ENCODE data around the gene MC3R.
"Not testable (repeated sequence)": the region's sequence is repeated elsewhere in the genome, so short reads cannot be mapped to it uniquely, and the experiment has no call there.

MC3R gene

GRCh38 chr20:56247954-56248782 lies at the start of gene MC3R:
Gene MC3R (plus strand): TSS chr20:56248732. CDS start chr20:56248844, 112 bp downstream.
- peak; percentile 42 for DNase-seq (ENCODE audit: low spot score)

- peak; percentile 6 for DNase-seq (ENCODE audit: low spot score)
These were observed 48.1 kb upstream of the MC3R start for GRCh38 chr20:56200456-56200855.

DNA sequence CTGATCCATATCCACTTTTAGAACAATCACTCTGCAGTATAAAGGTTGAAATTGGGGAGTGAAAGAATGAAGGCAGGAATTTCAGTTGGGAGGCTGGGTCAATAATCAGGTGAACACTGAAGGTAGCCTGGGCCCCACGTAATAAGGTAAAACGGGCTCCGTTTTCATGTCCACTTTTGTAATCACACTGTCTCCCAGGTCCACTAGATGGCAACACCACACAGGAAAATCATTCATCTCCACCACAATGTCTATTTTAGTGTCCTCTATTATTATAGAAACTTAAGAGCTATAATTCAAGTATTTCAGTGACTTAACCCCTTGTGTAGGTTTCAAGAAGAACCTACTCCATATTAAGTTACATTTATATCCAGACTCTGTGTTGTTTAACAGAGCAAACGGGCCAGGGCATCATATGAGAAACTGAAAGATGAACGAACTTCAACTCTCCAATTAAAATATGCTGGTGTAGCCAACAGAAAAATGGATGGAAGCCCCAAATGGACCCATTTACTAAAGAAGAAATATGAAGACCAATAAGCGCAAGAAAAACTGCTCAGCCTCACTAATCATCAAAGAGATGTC lies 45.9 kb upstream of the MC3R start:
- DNase-seq (ENCODE audit: low spot score): no peak

GRCh38 chr20:56204206-56204605 lies 44.3 kb upstream of the MC3R start:
- DNase-seq (ENCODE audit: low spot score): no peak

DNA sequence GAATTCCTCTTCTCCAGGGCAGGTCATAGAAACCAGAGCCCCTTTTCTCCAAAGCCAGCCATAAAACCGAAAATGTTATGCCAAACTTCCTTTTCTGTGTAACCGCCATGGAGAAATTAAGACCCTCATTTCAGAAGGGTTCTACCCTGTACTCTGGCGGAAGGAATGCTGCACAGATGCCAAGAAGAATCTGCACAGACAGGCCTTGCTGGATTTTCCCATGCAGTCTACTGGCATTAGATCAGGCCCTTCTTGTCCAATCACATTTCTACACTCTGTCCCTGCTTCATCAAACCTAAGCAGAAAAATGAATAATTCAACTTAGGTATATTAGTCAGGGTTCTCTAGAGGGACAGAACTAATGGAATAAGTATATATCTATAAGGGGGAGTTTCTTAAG lies 43.2 kb upstream of the MC3R start:
- no peak for DNase-seq (ENCODE audit: low spot score)

DNA sequence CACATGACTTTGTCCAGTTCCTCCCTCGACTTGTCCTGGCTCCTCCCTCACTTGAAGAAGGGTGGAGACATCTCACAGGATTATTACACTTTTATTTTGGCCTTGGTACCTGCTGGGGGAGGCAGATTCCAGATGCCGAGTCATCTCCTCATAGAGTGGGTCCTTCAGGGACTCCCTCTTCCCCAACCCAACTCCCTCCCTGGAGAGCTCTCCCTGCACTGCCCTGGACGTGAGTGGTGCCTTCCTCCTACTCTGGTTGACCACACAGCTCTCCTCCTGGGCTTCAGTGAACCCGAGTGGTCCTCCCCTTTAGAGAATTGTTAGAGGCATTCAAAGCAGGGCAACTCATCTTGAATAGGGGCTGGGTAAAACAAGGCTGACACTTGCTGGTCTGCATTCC lies 40.9 kb upstream of the MC3R start:
- no peak for DNase-seq (ENCODE audit: low spot score)

GRCh38 chr20:56208121-56208520 lies 40.4 kb upstream of the MC3R start:
- DNase-seq (ENCODE audit: low spot score): no peak

- DNase-seq (ENCODE audit: low spot score): no peak
These were observed 37.5 kb upstream of the MC3R start for GRCh38 chr20:56211051-56211450.

DNA sequence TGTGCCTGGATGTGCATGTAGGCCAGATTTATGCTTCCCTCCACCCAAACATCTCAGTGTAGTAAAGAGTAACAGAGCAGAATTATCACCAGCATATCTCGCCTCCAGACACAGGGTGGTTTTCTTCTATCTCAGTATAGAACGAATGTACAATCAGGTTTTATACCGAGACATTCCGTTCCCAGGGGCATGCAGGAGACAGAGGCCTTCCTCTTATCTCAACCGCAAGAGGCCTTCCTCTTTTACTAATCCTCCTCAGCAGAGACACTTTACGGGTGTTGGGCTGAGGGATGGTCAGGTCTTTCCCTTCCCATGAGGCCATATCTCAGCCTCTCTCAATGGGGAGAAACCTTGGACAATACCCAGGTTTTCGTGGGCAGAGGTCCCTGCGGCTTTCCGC lies 36.4 kb upstream of the MC3R start:
- no peak for DNase-seq (ENCODE audit: low spot score)

GRCh38 chr20:56213321-56213720 lies 35.2 kb upstream of the MC3R start:
- DNase-seq (ENCODE audit: low spot score): no peak

GRCh38 chr20:56215115-56215514 lies 33.4 kb upstream of the MC3R start:
- no peak for DNase-seq (ENCODE audit: low spot score)

GRCh38 chr20:56217829-56218228 lies 30.7 kb upstream of the MC3R start:
- no peak for DNase-seq (ENCODE audit: low spot score)

DNA sequence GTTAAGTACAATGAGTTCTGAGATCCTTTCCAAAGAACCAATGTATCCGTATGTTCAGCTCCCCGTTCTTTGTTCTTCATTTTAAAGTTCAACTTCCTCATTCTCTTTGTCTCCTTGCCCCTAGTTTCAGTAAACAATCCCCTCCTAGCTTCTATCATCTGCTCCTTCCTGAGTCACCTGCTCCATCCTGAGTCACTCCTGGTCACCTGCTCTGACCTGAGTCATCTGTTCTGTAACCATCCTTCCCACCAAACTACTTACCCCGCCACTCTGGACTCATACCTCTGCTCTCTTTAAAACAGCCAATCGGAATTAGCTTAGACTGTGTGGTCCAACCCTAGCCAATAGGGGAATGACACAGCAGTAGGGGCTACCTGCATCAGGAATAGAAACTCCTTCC lies 27.3 kb upstream of the MC3R start:
- not testable (repeated sequence) for DNase-seq (ENCODE audit: low spot score)

GRCh38 chr20:56222201-56222600 lies 26.3 kb upstream of the MC3R start:
- DNase-seq (ENCODE audit: low spot score): no peak

GRCh38 chr20:56222945-56223344 lies 25.6 kb upstream of the MC3R start:
- no peak for DNase-seq (ENCODE audit: low spot score)

DNA sequence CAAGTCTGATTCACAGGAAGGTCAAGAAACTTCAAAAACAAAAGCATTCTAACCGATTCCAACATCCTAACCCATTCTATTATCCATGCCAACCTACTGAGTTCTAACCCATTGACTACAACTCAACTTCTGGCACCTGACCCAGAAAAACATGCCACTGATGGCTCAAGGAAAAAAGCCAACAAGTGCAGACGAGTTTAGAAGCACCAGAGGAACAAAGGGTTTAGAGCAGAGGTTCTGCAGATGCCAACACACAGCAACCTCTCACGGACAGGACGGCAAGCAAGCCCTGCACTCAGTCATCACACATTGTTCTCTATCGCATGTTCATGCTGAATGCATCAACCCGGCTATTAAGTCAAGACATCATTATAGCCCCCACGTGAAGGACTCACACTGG lies 25.2 kb upstream of the MC3R start:
- no peak for DNase-seq (ENCODE audit: low spot score)

GRCh38 chr20:56228021-56228420 lies 20.5 kb upstream of the MC3R start:
- DNase-seq (ENCODE audit: low spot score): no peak

GRCh38 chr20:56229812-56230211 lies 18.7 kb upstream of the MC3R start:
- DNase-seq (ENCODE audit: low spot score): no peak

DNA sequence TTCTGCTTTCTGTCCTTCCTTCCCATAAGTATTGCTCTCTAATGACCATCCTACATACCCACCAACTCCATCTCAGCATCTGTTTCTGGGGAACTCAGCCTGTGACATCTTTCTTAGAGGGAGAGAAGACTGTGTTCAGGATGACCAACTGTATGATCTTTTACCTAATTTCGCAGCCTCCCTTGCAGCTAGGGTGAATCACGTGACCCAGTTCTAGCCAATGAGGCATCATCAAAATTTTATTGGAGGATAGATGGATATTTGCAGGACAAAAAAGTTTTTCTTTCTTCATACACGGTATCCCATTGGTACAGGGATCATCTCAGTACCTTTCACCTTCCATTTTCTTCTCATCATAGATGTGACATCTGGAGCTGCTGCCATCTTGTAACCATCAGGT lies 14.4 kb upstream of the MC3R start:
- DNase-seq (ENCODE audit: low spot score): no peak

GRCh38 chr20:56237335-56237734 lies 11.2 kb upstream of the MC3R start:
- no peak for DNase-seq (ENCODE audit: low spot score)

GRCh38 chr20:56244259-56244658 lies 4.3 kb upstream of the MC3R start:
- DNase-seq (ENCODE audit: low spot score): no peak

DNA sequence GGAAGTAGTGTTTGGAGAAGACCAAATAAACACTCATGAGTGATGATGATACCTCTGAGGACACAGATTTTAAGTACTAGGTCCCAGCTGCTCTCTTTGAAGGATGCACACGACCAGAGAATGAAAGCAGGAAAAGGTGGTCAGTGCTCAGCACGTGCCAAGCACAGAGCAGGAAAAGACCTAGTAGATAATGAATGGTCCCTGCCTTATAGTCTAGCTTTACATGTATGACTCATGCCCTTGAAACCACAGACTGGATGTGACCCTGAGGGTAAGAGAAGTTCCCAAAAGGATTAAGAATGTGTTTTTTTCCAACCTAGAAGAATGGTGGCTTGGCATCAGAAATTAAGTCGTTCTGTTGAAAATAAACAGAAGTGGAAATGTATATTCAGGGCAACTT lies 2.8 kb upstream of the MC3R start:
- DNase-seq (ENCODE audit: low spot score): no peak

- peak; percentile 28 for DNase-seq (ENCODE audit: low spot score)
These were observed 868 bp downstream of the MC3R start for GRCh38 chr20:56249244-56249955.

All from activated CD4-positive, alpha-beta T cell treated with anti-CD3 and anti-CD28 coated beads, Interleukin-2, Interleukin-4, amounts not matched to agents 100 ng/mL and 50 ng/mL, durations not matched to agents 16 hours and 8 hours (primary cell).